GM10248 (cell line): ENCODE measurements around the gene CHML.

ENCODE experiments used
- CTCF ChIA-PET: fragments of 300-600 bp; sonication (Branson Sonifier 250); formaldehyde crosslinking; extraction: SDS; loops from one replicate; lab custom pipeline; 2021; ENCODE audit warnings: antibody characterized with exemption; lab: Yijun Ruan, JAX
- POLR2A ChIA-PET: fragments of 350-650 bp; sonication (Branson Sonifier 250); formaldehyde crosslinking; extraction: SDS; loops from one replicate; lab custom pipeline; 2020; ENCODE audit warnings: antibody characterized with exemption; lab: Yijun Ruan, JAX
- DNase-seq: peaks from one replicate; pipeline ENCODE4 v3.0.0; 2012; ENCODE audit errors: extremely low spot score
- TF ChIP-seq, protein P1 (sequence below): IDR thresholded peaks from 2 replicates; pipeline ENCODE4 v1.5.1; 2012; ENCODE audit warnings: mild to moderate bottlenecking, low read depth; ENCODE audit errors: extremely low read depth, missing control alignments, control extremely low read depth

CHML gene

DNA sequence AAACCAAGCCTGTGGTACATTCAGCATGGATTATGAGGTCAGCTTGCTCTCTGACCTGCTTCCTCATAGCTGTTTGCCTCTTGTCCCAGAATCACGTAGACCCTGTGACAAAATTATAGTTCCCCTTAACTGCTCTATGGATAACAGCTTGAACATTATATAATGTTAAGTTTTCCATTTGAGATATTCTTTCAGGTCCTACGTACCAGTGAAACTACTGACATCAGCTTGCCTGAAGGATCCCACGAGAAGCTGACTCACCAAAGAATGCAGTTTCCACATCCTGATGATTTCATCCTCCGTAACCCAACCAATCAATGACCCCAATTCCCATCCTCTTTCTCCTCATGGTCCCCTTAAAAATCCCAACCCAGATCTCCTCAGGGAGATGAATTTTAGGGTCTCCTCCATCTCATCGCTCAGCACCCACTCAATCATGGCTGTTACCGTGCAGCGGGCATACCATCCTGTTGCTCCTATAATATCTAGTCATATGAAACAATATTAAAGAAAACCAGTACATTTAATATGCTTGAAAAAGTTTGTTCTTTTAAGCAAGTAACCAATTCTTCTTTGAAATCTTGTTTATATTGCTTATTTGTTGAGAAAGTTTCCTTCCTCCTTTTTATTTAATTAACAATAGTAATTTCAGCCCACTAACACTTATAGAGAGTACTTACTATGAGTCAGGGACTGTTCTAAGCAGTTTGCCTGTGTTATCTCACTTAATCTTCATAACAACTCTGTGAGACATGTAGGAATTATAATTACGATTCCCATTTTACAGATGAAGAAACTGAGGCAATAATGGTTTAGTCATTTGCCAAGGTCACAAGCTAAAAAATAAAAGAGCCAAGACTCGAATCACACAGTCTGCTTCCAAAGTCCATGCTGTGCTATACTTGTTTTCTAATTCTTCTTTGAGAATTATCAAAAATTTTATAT, 27.4 kb downstream of the CHML start:
- TF ChIP-seq, protein P1, sequence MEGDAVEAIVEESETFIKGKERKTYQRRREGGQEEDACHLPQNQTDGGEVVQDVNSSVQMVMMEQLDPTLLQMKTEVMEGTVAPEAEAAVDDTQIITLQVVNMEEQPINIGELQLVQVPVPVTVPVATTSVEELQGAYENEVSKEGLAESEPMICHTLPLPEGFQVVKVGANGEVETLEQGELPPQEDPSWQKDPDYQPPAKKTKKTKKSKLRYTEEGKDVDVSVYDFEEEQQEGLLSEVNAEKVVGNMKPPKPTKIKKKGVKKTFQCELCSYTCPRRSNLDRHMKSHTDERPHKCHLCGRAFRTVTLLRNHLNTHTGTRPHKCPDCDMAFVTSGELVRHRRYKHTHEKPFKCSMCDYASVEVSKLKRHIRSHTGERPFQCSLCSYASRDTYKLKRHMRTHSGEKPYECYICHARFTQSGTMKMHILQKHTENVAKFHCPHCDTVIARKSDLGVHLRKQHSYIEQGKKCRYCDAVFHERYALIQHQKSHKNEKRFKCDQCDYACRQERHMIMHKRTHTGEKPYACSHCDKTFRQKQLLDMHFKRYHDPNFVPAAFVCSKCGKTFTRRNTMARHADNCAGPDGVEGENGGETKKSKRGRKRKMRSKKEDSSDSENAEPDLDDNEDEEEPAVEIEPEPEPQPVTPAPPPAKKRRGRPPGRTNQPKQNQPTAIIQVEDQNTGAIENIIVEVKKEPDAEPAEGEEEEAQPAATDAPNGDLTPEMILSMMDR: no peak
- DNase-seq: no peak
- ChIA-PET CTCF (interaction anchor here (0.9 to 5.8 kb wide), 21 partner anchors 8 to 384 kb away, joined by 3 to 62 read pairs (median 11); partner anchors contain the start of genes CHML, KMO, MAP1LC3C and OPN3), POLR2A (no interaction called here)

- DNase-seq: no peak
- TF ChIP-seq, protein P1: no peak
- ChIA-PET CTCF (interaction anchor here (0.9 to 5.8 kb wide), 31 partner anchors 9 to 385 kb away, joined by 3 to 62 read pairs (median 8); partner anchors contain the start of genes CHML, KMO, MAP1LC3C and OPN3), POLR2A (no interaction called here)
Measured at GRCh38 chr1:241611736-241612135, 28.4 kb downstream of the CHML start.

GRCh38 chr1:241611063-241611462, 29.1 kb downstream of the CHML start:
- POLR2A ChIA-PET: no interaction called here
- CTCF ChIA-PET: interaction anchor here (0.6 to 5.8 kb wide), 58 partner anchors 9 to 411 kb away, joined by 3 to 62 read pairs (median 4); partner anchors contain the start of genes CHML, EXO1, KMO and MAP1LC3C
- TF ChIP-seq, protein P1: peak; percentile 54
- DNase-seq: peak; percentile 43

DNA sequence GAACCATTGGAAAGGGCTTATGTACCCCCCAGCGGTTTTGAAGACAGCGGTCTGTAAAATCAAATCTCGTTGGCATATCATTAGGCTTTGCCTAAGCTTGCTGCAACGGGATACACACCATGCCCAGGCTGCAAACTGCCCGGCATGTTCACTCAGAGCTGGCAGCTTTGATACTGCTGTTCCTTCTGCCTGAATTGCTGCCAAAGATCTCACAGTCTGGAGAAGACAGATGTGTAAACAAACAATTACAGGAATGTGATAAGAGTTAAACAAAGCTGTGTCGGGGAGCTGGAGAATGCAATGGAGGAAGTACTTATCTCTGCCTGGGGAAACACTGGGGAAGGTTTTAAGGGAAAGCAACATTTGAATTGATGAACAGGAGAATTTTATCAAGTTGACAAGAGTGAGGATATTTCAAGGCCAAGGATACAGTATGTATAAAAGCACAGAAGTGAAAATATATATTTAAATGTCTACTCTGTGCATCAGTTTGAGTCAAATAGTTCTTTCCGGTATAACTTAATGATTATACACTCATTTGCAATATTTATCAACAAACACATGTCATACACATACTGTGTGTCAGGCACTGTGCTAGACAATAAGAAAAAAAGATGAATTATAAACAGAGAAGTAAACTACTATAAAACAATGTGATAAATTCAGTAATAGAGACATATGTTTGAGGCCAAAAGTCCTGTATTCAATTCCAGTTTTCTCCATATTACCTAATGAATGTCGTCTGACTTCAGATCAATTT, 29.9 kb downstream of the CHML start:
- no peak for DNase-seq
- ChIA-PET POLR2A (no interaction called here), CTCF (interaction anchor here (0.6 to 5.8 kb wide), 56 partner anchors 8 to 412 kb away, joined by 3 to 62 read pairs (median 4); partner anchors contain the start of genes CHML, EXO1, KMO and MAP1LC3C)
- TF ChIP-seq, protein P1: no peak

DNA sequence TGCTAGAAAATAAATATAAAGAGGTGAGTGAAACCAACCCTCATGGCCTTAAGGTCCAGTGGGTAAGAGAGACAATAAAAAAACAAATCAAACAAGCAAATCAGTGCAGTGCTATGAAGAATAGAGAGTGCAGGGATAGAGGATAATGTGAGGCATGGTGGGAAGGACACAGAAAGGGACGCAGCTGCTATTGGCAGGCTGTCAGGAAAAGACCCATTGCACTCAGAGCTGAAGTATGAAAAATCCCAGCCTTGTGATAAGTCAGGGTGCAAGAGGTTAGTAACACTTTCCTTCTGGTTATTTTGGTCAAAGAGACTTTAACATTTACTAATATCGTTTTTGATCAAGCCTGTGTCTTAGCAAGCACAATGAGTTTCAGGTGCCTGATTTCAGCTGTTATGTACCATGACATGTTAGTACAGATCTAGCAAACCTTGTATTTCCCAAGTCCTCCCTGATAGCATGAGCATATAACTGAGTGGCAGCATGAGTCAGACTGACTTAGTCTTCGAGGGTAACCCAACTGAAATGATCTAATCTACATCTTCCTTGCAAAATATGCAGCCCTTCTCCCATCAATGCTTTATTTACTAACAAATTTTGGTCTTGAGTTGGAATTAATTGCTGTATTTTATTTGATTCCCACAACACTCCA, 31.7 kb downstream of the CHML start:
- TF ChIP-seq, protein P1: no peak
- ChIA-PET CTCF (interaction anchor here (1.7 to 3.9 kb wide), 2 partner anchors 21 to 72 kb away, joined by 4 to 20 read pairs; no protein-coding TSS in a partner anchor), POLR2A (no interaction called here)
- no peak for DNase-seq
